Breast epithelium (tissue), 4 donors: ENCODE results near the gene TTC23. TPM values are rescaled to one million over a fixed set of nuclear protein-coding genes. Genes with fewer than 3 reads are reported as not detected.

Experiments
- DNase-seq, 2 donors: peaks; one replicate each; pipeline ENCODE4 v3.0.0-alpha.2; 2019; ENCODE audit warnings: low spot score in 2 of 2
- H3K27ac ChIP-seq, 2 donors: fragments of 200-600 bp; sonication (generic) in 1 of 2; one replicate each; pipeline ENCODE4 v1.5.1; 2016 to 2019; ENCODE audit warnings: mild to moderate bottlenecking in 1 of 2
- H3K27me3 ChIP-seq, 2 donors: fragments of 200-600 bp; sonication (generic) in 1 of 2; one replicate each; pipeline versions ENCODE4 v1.5.1 to v1.6.0; 2017 to 2019; ENCODE audit warnings: control low read depth in 1 of 2, mild to moderate bottlenecking in 1 of 2
- H3K36me3 ChIP-seq: fragments of 200-600 bp; one replicate; pipeline ENCODE4 v1.5.1; 2019
- H3K4me1 ChIP-seq, 2 donors: fragments of 200-600 bp; sonication (generic); one replicate each; pipeline ENCODE4 v1.5.1; 2016 to 2019; ENCODE audit warnings: control low read depth in 1 of 2
- H3K4me3 ChIP-seq, 3 donors: fragments of 200-600 bp; sonication (generic); 1 replicate in 2 of 3; 2 replicates in 1 of 3; pipeline ENCODE4 v1.5.1; 2016 to 2019; ENCODE audit warnings: mild to moderate bottlenecking in 3 of 3, moderate library complexity in 2 of 3
- H3K9me3 ChIP-seq, 2 donors: fragments of 200-600 bp; sonication (generic) in 1 of 2; one replicate each; pipeline ENCODE4 v1.5.1; 2016 to 2019; ENCODE audit warnings: control low read depth in 1 of 2
- POLR2A ChIP-seq: fragments of 450-650 bp; IDR thresholded peaks from one replicate; pipeline ENCODE4 v1.6.1; 2016; ENCODE audit warnings: antibody characterized with exemption, mild to moderate bottlenecking, moderate library complexity
- POLR2AphosphoS5 ChIP-seq, 3 donors: sonication (generic); formaldehyde crosslinking; IDR thresholded peaks; one replicate each; pipeline ENCODE4 v1.6.1; 2017; ENCODE audit warnings: antibody characterized with exemption in 3 of 3
- intact Hi-C: fragments of 100-400 bp; cut with DNase I; formaldehyde crosslinking; loops from one replicate; pipeline ENCODE4 v1.15.1; 2023; ENCODE audit warnings: low total_unique reads
- total RNA-seq, 3 donors: library from RNA; depleted of rRNA; stranded (reverse); fragments of >200 nt; gene quantifications; one replicate each; pipeline ENCODE4 v1.1.0, GENCODE V29; 2016
- TF ChIP-seq, protein P1 (sequence below), 3 donors: fragments of 450-650 bp; IDR thresholded peaks; one replicate each; pipeline ENCODE4 v1.5.1; 2016 to 2017; ENCODE audit warnings: antibody characterized with exemption in 3 of 3, mild to moderate bottlenecking in 3 of 3, moderate library complexity in 3 of 3

Gene TTC23
- total RNA-seq, 3 donors from 2014 or later = 19.2 to 43.9 (median 29.5) TPM

DNA sequence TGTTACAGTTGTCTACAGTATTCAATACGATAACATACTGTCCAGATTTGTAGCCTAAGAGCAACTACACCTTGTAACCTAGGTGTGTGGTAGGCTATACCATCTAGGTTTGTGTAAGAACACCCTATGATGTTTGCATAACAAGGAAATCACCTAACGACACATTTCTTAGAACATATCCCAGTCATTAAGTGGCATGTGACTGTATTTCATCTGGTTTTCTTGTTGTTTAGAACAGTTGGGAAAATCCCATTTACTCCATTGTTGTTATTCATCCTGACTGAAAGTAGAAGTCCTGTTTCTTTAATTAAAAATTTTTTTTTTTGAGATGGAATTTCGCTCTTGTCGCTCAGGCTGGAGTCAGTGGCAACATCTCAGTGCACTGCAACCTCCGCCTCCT, 33.2 kb upstream of the TTC23 start:
- no peaks in the 10 kb centered on the region for H3K9me3 ChIP-seq
- DNase-seq = no peak
- H3K36me3 ChIP-seq = no peaks in the 10 kb centered on the region
- no peaks in the 10 kb centered on the region for H3K27me3 ChIP-seq
- H3K4me3 ChIP-seq = no peak overlapping the region
- H3K27ac ChIP-seq = no peak overlapping the region
- H3K4me1 ChIP-seq = no peaks in the 10 kb centered on the region
- TF ChIP-seq POLR2A (no peak), POLR2AphosphoS5 (IDR thresholded peaks at IDR 0.05) (no peak)
- TF ChIP-seq, protein P1, sequence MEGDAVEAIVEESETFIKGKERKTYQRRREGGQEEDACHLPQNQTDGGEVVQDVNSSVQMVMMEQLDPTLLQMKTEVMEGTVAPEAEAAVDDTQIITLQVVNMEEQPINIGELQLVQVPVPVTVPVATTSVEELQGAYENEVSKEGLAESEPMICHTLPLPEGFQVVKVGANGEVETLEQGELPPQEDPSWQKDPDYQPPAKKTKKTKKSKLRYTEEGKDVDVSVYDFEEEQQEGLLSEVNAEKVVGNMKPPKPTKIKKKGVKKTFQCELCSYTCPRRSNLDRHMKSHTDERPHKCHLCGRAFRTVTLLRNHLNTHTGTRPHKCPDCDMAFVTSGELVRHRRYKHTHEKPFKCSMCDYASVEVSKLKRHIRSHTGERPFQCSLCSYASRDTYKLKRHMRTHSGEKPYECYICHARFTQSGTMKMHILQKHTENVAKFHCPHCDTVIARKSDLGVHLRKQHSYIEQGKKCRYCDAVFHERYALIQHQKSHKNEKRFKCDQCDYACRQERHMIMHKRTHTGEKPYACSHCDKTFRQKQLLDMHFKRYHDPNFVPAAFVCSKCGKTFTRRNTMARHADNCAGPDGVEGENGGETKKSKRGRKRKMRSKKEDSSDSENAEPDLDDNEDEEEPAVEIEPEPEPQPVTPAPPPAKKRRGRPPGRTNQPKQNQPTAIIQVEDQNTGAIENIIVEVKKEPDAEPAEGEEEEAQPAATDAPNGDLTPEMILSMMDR (IDR thresholded peaks at IDR 0.05) = no peak
- intact Hi-C loops = no loop called here

DNA sequence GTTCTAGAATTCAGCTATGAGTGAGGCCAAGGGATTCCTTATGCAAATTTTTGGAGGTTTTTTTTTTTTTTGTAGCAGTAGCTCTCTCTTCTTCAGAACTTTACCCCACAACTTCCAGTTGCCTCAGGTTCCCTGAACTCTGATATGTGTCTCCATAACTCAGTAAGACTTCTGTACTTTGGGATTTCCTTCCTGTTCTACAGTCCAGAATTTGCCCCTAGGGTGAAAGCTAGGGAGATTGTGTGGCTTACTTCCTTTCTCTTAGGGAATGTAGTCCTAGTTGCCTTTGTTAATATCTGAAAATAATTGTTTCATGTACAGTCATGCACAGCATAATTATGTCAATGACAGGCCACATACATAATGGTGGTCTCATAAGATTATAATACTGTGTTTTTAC, 32.7 kb upstream of the TTC23 start:
- intact Hi-C loops = no loop called here
- no peak for DNase-seq
- H3K27me3 ChIP-seq = no peaks in the 10 kb centered on the region

DNA sequence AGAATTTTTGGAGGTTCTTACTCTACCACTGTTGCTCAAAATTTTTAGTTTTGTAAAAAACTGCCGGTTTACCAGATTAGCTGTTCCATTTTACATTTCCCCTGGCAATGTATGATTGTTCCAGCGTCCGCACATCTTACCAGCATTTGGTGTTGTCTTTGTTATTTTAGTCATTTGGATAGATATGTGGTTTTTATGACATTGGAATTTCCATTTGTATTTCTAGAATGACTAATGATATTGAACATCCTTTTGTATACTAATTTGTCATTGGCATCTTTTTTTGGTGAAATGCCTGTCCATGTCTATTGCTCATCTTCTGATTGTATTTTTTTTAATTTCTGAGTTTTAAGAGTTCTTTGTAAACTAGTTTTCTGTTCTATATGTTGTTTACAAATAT, 30.4 kb upstream of the TTC23 start:
- no peak for DNase-seq
- Histone ChIP-seq H3K36me3 (no peaks in the 10 kb centered on the region), H3K4me3 (no peak overlapping the region), H3K27me3 (no peaks in the 10 kb centered on the region), H3K27ac (no peak overlapping the region), H3K9me3 (no peaks in the 10 kb centered on the region), H3K4me1 (no peaks in the 10 kb centered on the region)
- intact Hi-C loops = no loop called here
- no peak for TF ChIP-seq POLR2AphosphoS5 (IDR thresholded peaks at IDR 0.05)
- no peak for TF ChIP-seq POLR2A
- TF ChIP-seq, protein P1 (IDR thresholded peaks at IDR 0.05) = no peak

More for the DNA sequence above, 32.7 kb upstream of the TTC23 start:
- H3K27ac ChIP-seq = no peak overlapping the region
- no peak for TF ChIP-seq POLR2A
- TF ChIP-seq, protein P1 (IDR thresholded peaks at IDR 0.05) = no peak
- TF ChIP-seq POLR2AphosphoS5 (IDR thresholded peaks at IDR 0.05) = no peak
- no peaks in the 10 kb centered on the region for H3K4me1 ChIP-seq
- H3K9me3 ChIP-seq = no peaks in the 10 kb centered on the region
- H3K36me3 ChIP-seq = no peaks in the 10 kb centered on the region
- H3K4me3 ChIP-seq = no peak overlapping the region

DNA sequence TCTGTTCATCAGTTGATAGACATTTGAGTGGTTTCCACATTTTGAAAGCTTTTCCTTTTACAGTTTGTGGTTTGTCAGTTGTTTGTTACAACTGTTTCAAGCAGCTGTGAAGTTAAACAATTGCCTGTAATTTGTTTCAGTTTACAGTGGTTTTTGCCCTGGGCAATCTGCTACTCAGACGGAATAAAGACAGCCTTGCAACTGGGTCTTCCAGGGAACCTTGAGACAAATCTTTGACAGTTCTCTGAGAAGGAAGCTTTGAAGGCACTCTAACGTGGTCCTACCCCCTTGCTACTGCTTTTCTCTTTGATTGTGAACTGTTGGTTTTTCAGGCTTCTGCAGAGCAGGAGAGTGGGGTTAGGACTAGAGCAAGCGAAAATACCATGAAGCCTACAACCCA, 29.9 kb upstream of the TTC23 start:
- no peaks in the 10 kb centered on the region for H3K27me3 ChIP-seq
- no peak for DNase-seq
- TF ChIP-seq, protein P1 (IDR thresholded peaks at IDR 0.05) = no peak
- TF ChIP-seq POLR2AphosphoS5 (IDR thresholded peaks at IDR 0.05) = no peak
- TF ChIP-seq POLR2A = no peak
- H3K36me3 ChIP-seq = no peaks in the 10 kb centered on the region
- no peak overlapping the region for H3K27ac ChIP-seq
- H3K4me3 ChIP-seq = no peak overlapping the region
- no peaks in the 10 kb centered on the region for H3K9me3 ChIP-seq
- no peaks in the 10 kb centered on the region for H3K4me1 ChIP-seq
- intact Hi-C loops = no loop called here

DNA sequence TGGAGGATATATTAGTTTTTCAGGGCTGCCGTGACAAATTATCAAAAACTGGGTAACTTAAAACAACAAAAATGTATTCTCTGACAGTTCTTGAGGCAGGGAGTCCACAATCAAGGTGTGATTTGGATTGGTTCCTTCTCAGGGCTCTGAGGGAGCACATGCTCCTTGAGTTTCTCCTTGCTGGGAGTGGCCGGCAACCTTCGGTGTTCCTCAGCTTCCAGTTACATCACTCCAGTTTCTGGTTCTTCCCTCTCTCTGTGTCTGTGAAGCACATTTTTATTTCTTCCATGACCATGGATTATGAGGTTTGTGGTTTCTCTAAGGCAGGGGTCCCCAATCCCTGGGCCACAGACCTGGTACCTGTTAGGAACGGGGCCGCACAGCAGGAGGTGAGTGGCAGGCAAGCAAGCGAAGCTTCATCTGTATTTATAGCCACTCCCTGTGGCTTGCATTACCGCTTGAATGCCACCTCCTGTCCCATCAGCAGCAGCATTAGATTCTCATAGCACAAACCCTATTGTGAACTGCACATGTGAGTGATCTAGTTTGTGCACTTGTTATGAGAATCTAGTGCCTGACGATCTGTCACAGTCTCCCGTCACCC, 26.2 kb upstream of the TTC23 start:
- intact Hi-C loops = no loop called here
- H3K36me3 ChIP-seq = no peaks in the 10 kb centered on the region

More for the DNA sequence above, 26.2 kb upstream of the TTC23 start:
- H3K4me3 ChIP-seq = no peak overlapping the region
- no peaks in the 10 kb centered on the region for H3K27me3 ChIP-seq
- DNase-seq = no peak
- H3K27ac ChIP-seq = no peak overlapping the region
- TF ChIP-seq POLR2AphosphoS5 (IDR thresholded peaks at IDR 0.05) = no peak
- TF ChIP-seq POLR2A = no peak
- TF ChIP-seq, protein P1 (IDR thresholded peaks at IDR 0.05) = no peak
- no peaks in the 10 kb centered on the region for H3K4me1 ChIP-seq
- no peaks in the 10 kb centered on the region for H3K9me3 ChIP-seq
